Stomach (tissue), 4 donors: Measurements from ENCODE around the gene TPSAB1.

ENCODE experiments used
- CTCF ChIP-seq, 7 experiments: fragments of 450-650 bp in 4 of 7; fragments of 200-600 bp in 3 of 7; sonication (generic) in 3 of 7; IDR thresholded peaks; one replicate each; pipeline ENCODE4 v1.5.1; 2016 to 2019; ENCODE audit warnings: antibody characterized with exemption in 7 of 7, control low read depth in 2 of 7, mild to moderate bottlenecking in 1 of 7
- EP300 ChIP-seq: sonication (generic); formaldehyde crosslinking; IDR thresholded peaks from one replicate; pipeline ENCODE4 v1.6.1; 2017; ENCODE audit warnings: antibody characterized with exemption
- POLR2A ChIP-seq, 4 donors: fragments of 450-650 bp; IDR thresholded peaks; one replicate each; pipeline ENCODE4 v1.6.1; 2016; ENCODE audit warnings: antibody characterized with exemption in 4 of 4, control low read depth in 2 of 4, mild to moderate bottlenecking in 1 of 4, moderate library complexity in 1 of 4

GRCh38 chr16:1259760-1260068, 19.2 kb downstream of the TPSAB1 start:
- TF ChIP-seq POLR2A (IDR thresholded peaks at IDR 0.05) = no peak
- TF ChIP-seq CTCF (IDR thresholded peaks at IDR 0.05) = no peak
- no peak for TF ChIP-seq EP300
